LNCAP (cell line): Measurements from ENCODE around the gene SCN4A.

Experiments
- CTCF ChIP-seq: fragments of 450-650 bp; IDR thresholded peaks from 2 replicates; pipeline ENCODE4 v1.5.1; 2017; ENCODE audit warnings: mild to moderate bottlenecking

SCN4A gene

GRCh38 chr17:63998050-63998720 lies 25.5 kb upstream of the SCN4A start, which contains the start of gene PRR29:
TSS of gene PRR29 (plus strand) at chr17:63998351. CDS start at chr17:63998365, 14 bp downstream.
- TF ChIP-seq CTCF = no peak

GRCh38 chr17:63997341-63998048 lies 24.8 kb upstream of the SCN4A start:
- TF ChIP-seq CTCF = no peak

GRCh38 chr17:63996430-63997182 lies 23.9 kb upstream of the SCN4A start:
- TF ChIP-seq CTCF = no peak

- no peak for TF ChIP-seq CTCF
Observed at GRCh38 chr17:63995626-63996025, 22.9 kb upstream of the SCN4A start.

GRCh38 chr17:63993368-63993985 lies 20.8 kb upstream of the SCN4A start:
- no peak for TF ChIP-seq CTCF

- no peak for TF ChIP-seq CTCF
Observed at GRCh38 chr17:63991611-63992010, 18.9 kb upstream of the SCN4A start.

- TF ChIP-seq CTCF = no peak
Observed at GRCh38 chr17:63989622-63990345, 17.1 kb upstream of the SCN4A start.
